ENCODE results near the gene NDFIP2.

Gene NDFIP2

GRCh38 chr13:79459906-79460305 lies 21.0 kb upstream of the NDFIP2 start:
- no peak for DNase-seq

- DNase-seq: no peak
These were observed 18.1 kb upstream of the NDFIP2 start for GRCh38 chr13:79462895-79463294.

GRCh38 chr13:79463604-79464003 lies 17.4 kb upstream of the NDFIP2 start:
- no peak for DNase-seq

- DNase-seq: no peak
These were observed 14.1 kb upstream of the NDFIP2 start for GRCh38 chr13:79466872-79467271.

GRCh38 chr13:79468402-79468801 lies 12.6 kb upstream of the NDFIP2 start:
- no peak for DNase-seq

- no peak for DNase-seq
These were observed 12.1 kb upstream of the NDFIP2 start for GRCh38 chr13:79468819-79469218.

- no peak for DNase-seq
These were observed 11.3 kb upstream of the NDFIP2 start for GRCh38 chr13:79469608-79470007.

GRCh38 chr13:79470666-79471065 lies 10.3 kb upstream of the NDFIP2 start:
- DNase-seq: no peak

GRCh38 chr13:79475569-79475968 lies 5.4 kb upstream of the NDFIP2 start:
- no peak for DNase-seq

- no peak for DNase-seq
These were observed 3.0 kb upstream of the NDFIP2 start for GRCh38 chr13:79477968-79478367.

GRCh38 chr13:79479882-79480281 lies 1.1 kb upstream of the NDFIP2 start:
- no peak for DNase-seq

- DNase-seq: no peak
These were observed 714 bp downstream of the NDFIP2 start for GRCh38 chr13:79481685-79482052.

GRCh38 chr13:79482281-79482970 lies 1.5 kb downstream of the NDFIP2 start:
- no peak for DNase-seq

- no peak for DNase-seq
These were observed 2.2 kb downstream of the NDFIP2 start for GRCh38 chr13:79483086-79483706.

GRCh38 chr13:79485014-79485811 lies 4.3 kb downstream of the NDFIP2 start:
- no peak for DNase-seq

GRCh38 chr13:79486433-79487188 lies 5.7 kb downstream of the NDFIP2 start:
- DNase-seq: no peak

- no peak for DNase-seq
These were observed 9.4 kb downstream of the NDFIP2 start for GRCh38 chr13:79490326-79490725.

GRCh38 chr13:79490824-79491223 lies 9.9 kb downstream of the NDFIP2 start:
- no peak for DNase-seq

- DNase-seq: no peak
These were observed 10.8 kb downstream of the NDFIP2 start for GRCh38 chr13:79491715-79492114.

GRCh38 chr13:79492313-79492798 lies 11.4 kb downstream of the NDFIP2 start:
- no peak for DNase-seq

GRCh38 chr13:79492918-79493594 lies 12.1 kb downstream of the NDFIP2 start:
- DNase-seq: no peak

- DNase-seq: no peak
These were observed 15.2 kb downstream of the NDFIP2 start for GRCh38 chr13:79496188-79496587.

- no peak for DNase-seq
These were observed 16.1 kb downstream of the NDFIP2 start for GRCh38 chr13:79497064-79497463.

Measured in NCI-H446 (cell line).